ENCODE data around the gene ECHS1.
"Not testable (repeated sequence)": the region's sequence is repeated elsewhere in the genome, so short reads cannot be mapped to it uniquely, and the experiment has no call there.

Gene ECHS1

GRCh38 chr10:133324857-133325260 lies 48.3 kb downstream of the ECHS1 start:
- no peak for TF ChIP-seq CTCF (conservative IDR thresholded peaks at IDR 0.05; ENCODE audit: control insufficient read depth, insufficient read depth, low read depth, low read length)
- DNase-seq (ENCODE audit: low read depth), result no peak
- H3K4me3 ChIP-seq (ENCODE audit: control insufficient read depth, low read depth, low read length), result no peak overlapping the region

- H3K4me3 ChIP-seq (ENCODE audit: control insufficient read depth, low read depth, low read length), result no peak overlapping the region
- peak; percentile 32 for DNase-seq (ENCODE audit: low read depth)
- TF ChIP-seq CTCF (conservative IDR thresholded peaks at IDR 0.05; ENCODE audit: control insufficient read depth, insufficient read depth, low read depth, low read length), result no peak
These were observed 48.9 kb downstream of the ECHS1 start for GRCh38 chr10:133324198-133324792.

GRCh38 chr10:133322064-133322709 lies 51.0 kb downstream of the ECHS1 start:
- H3K4me3 ChIP-seq (ENCODE audit: control insufficient read depth, low read depth, low read length); DNase-seq (ENCODE audit: low read depth): not testable (repeated sequence)

GRCh38 chr10:133320852-133321422 lies 52.2 kb downstream of the ECHS1 start:
- not testable (repeated sequence) for DNase-seq (ENCODE audit: low read depth); H3K4me3 ChIP-seq (ENCODE audit: control insufficient read depth, low read depth, low read length)

GRCh38 chr10:133318494-133319127 lies 54.5 kb downstream of the ECHS1 start:
- peak overlapping the region; percentile 34 for H3K4me3 ChIP-seq (ENCODE audit: control insufficient read depth, low read depth, low read length)
- DNase-seq (ENCODE audit: low read depth), result peak; percentile 42
- peak; percentile 55 for TF ChIP-seq CTCF (conservative IDR thresholded peaks at IDR 0.05; ENCODE audit: control insufficient read depth, insufficient read depth, low read depth, low read length)

GRCh38 chr10:133316732-133317131 lies 56.4 kb downstream of the ECHS1 start:
- DNase-seq (ENCODE audit: low read depth), result no peak
- H3K4me3 ChIP-seq (ENCODE audit: control insufficient read depth, low read depth, low read length), result no peak overlapping the region
- no peak for TF ChIP-seq CTCF (conservative IDR thresholded peaks at IDR 0.05; ENCODE audit: control insufficient read depth, insufficient read depth, low read depth, low read length)

- TF ChIP-seq CTCF (conservative IDR thresholded peaks at IDR 0.05; ENCODE audit: control insufficient read depth, insufficient read depth, low read depth, low read length), result no peak
- no peak overlapping the region for H3K4me3 ChIP-seq (ENCODE audit: control insufficient read depth, low read depth, low read length)
- no peak for DNase-seq (ENCODE audit: low read depth)
These were observed 56.9 kb downstream of the ECHS1 start for GRCh38 chr10:133316266-133316665.

All from fibroblast of mammary gland (primary cell).